ENCODE measurements around the gene CNTNAP5.

DNA sequence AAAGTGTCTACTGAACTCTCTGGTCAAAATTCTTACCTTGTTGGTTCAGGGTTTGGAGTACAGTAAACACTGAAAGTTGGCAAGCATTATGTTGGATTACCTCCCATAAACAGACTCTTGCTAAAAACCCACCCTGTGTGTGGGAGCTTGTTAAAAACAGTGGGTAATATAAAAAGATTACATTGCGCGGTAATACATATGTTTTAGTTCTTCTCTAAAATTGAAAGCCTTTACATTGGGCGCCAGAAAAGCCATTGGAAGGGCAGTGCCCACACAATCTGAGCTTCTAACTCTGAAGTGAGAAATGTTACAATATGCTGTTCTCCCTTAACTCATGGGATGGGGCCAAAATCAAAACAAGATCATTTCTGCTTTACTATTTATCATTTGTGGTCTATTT is 510.7 kb downstream of the CNTNAP5 start:
- TF ChIP-seq CTCF (conservative IDR thresholded peaks at IDR 0.05 in 1 of 2, IDR thresholded peaks at IDR 0.05 in 1 of 2; ENCODE audit: extremely low read depth in 1 of 2, insufficient read depth in 1 of 2, low read depth in 1 of 2, low read length in 2 of 2) = no peak
- no peak for TF ChIP-seq EZH2 (IDR thresholded peaks at IDR 0.05; ENCODE audit: borderline replicate concordance, low read length)

Measured in mammary epithelial cell (primary cell).